ENCODE data around the gene KRTAP1-5. TPM values are rescaled to one million over a fixed set of nuclear protein-coding genes. Genes with fewer than 3 reads are reported as not detected.

Gene KRTAP1-5
- total and polyA plus RNA-seq, 8 donors, result not detected

- Histone ChIP-seq H3K4me3 (no peak overlapping the region), H3K4me1 (no peaks in the 10 kb centered on the region), H3K27ac (no peak overlapping the region), H3K36me3 (no peaks in the 10 kb centered on the region), H3K9me3 (no peaks in the 10 kb centered on the region), H3K27me3 (peaks cover 0 to 37% (median 0%) of the 10 kb centered on the region in 3 donors)
- intact Hi-C loops (cut with DNase I; ENCODE audit: low total_unique reads), result no loop called here
- WGBS, 5 donors, result 85 to 94% (median 88%) methylated on average over 3 of the region's 3 CpGs
- no peak for DNase-seq
- TF ChIP-seq CTCF (IDR thresholded peaks at IDR 0.05), result no peak
- TF ChIP-seq POLR2A (IDR thresholded peaks at IDR 0.05), result no peak
- TF ChIP-seq EP300 (IDR thresholded peaks at IDR 0.05), result no peak
Measured at GRCh38 chr17:40980117-40980516, 46.9 kb downstream of the KRTAP1-5 start.

- 75 to 88% (median 85%) methylated on average over 13 of the region's 13 CpGs for WGBS, 5 donors
- no peak overlapping the region for H3K27ac ChIP-seq
- H3K4me1 ChIP-seq, result no peaks in the 10 kb centered on the region
Measured at GRCh38 chr17:40978575-40979151, 48.3 kb downstream of the KRTAP1-5 start.

More at GRCh38 chr17:40978575-40979151, 48.3 kb downstream of the KRTAP1-5 start:
- H3K9me3 ChIP-seq, result no peaks in the 10 kb centered on the region
- no peak for TF ChIP-seq CTCF (IDR thresholded peaks at IDR 0.05)
- no peak for TF ChIP-seq POLR2AphosphoS5 (IDR thresholded peaks at IDR 0.05)
- no peak for TF ChIP-seq POLR2A (IDR thresholded peaks at IDR 0.05)
- TF ChIP-seq EP300 (IDR thresholded peaks at IDR 0.05), result no peak
- H3K36me3 ChIP-seq, result no peaks in the 10 kb centered on the region
- DNase-seq, result no peak
- H3K27me3 ChIP-seq, result peaks cover 0 to 30% (median 0%) of the 10 kb centered on the region in 3 donors
- no peak overlapping the region for H3K4me3 ChIP-seq
- intact Hi-C loops (cut with DNase I; ENCODE audit: low total_unique reads), result no loop called here

Small RNA genes within 50 kb of the gene (small RNA-seq; reads per million reads assigned to genes)
- gene KRTAP3-4P, result 0 reads per million in 4 donors

Other genes with a start within 250 kb of the KRTAP1-5 start
Only the 30 nearest of the 38 such genes appear.
- 10 to 100 TPM in 1 of 5 donors, 1 to 10 TPM in 3, under 1 TPM in 1; 0.58 to 25.4 (median 2.9) TPM for gene KRT10, start 204.6 kb downstream of the KRTAP1-5 start, total RNA-seq
- gene KRT10, start 204.6 kb downstream of the KRTAP1-5 start, polyA plus RNA-seq, result 10 to 100 TPM; 46.1 to 49.0 (median 47.7) TPM
- gene KRT12, start 160.0 kb downstream of the KRTAP1-5 start, total RNA-seq, result 10 to 100 TPM in 2 of 5 donors, 1 to 10 TPM in 1, not detected in 2; 1.1 to 57.6 (median 14.0) TPM
- under 1 TPM in 1 of 3 donors, not detected in 2; 0.61 TPM for gene KRT12, start 160.0 kb downstream of the KRTAP1-5 start, polyA plus RNA-seq
- gene KRT20, start 142.0 kb downstream of the KRTAP1-5 start, total RNA-seq, result 100 to 1,000 TPM in 2 of 5 donors, 10 to 100 TPM in 1, not detected in 2; 72.0 to 121 (median 101) TPM
- 100 to 1,000 TPM in 1 of 3 donors, 1 to 10 TPM in 2; 3.9 to 370 (median 4.4) TPM for gene KRT20, start 142.0 kb downstream of the KRTAP1-5 start, polyA plus RNA-seq
- gene KRT23, start 89.6 kb downstream of the KRTAP1-5 start, total RNA-seq, result not detected
- gene KRT23, start 89.6 kb downstream of the KRTAP1-5 start, polyA plus RNA-seq, result 1 to 10 TPM in 2 of 3 donors, not detected in 1; 1.1 to 2.6 TPM
- not detected for gene KRT39, start 60.3 kb downstream of the KRTAP1-5 start, total RNA-seq
- gene KRT39, start 60.3 kb downstream of the KRTAP1-5 start, polyA plus RNA-seq, result not detected
- not detected for gene KRT40, start 42.9 kb downstream of the KRTAP1-5 start, total RNA-seq
- gene KRT40, start 42.9 kb downstream of the KRTAP1-5 start, polyA plus RNA-seq, result under 1 TPM in 1 of 3 donors, not detected in 2; 0.10 TPM
- gene KRTAP3-3, start 33.0 kb downstream of the KRTAP1-5 start, total RNA-seq, result not detected
- gene KRTAP3-3, start 33.0 kb downstream of the KRTAP1-5 start, polyA plus RNA-seq, result not detected
- gene KRTAP3-2, start 27.3 kb downstream of the KRTAP1-5 start, total RNA-seq, result not detected
- gene KRTAP3-2, start 27.3 kb downstream of the KRTAP1-5 start, polyA plus RNA-seq, result not detected
- not detected for gene KRTAP3-1, start 18.1 kb downstream of the KRTAP1-5 start, total RNA-seq
- gene KRTAP3-1, start 18.1 kb downstream of the KRTAP1-5 start, polyA plus RNA-seq, result not detected
- not detected for gene KRTAP1-4, start 3.0 kb upstream of the KRTAP1-5 start, total RNA-seq
- not detected for gene KRTAP1-4, start 3.0 kb upstream of the KRTAP1-5 start, polyA plus RNA-seq
- not detected for gene KRTAP1-3, start 7.7 kb upstream of the KRTAP1-5 start, total RNA-seq
- not detected for gene KRTAP1-3, start 7.7 kb upstream of the KRTAP1-5 start, polyA plus RNA-seq
- gene KRTAP1-1, start 14.2 kb upstream of the KRTAP1-5 start, total RNA-seq, result not detected
- gene KRTAP1-1, start 14.2 kb upstream of the KRTAP1-5 start, polyA plus RNA-seq, result not detected
- not detected for gene KRTAP2-1, start 20.1 kb upstream of the KRTAP1-5 start, total RNA-seq
- gene KRTAP2-1, start 20.1 kb upstream of the KRTAP1-5 start, polyA plus RNA-seq, result not detected
- gene KRTAP2-2, start 28.0 kb upstream of the KRTAP1-5 start, total RNA-seq, result not detected
- gene KRTAP2-2, start 28.0 kb upstream of the KRTAP1-5 start, polyA plus RNA-seq, result not detected
- gene KRTAP2-3, start 32.9 kb upstream of the KRTAP1-5 start, total RNA-seq, result not detected
- gene KRTAP2-3, start 32.9 kb upstream of the KRTAP1-5 start, polyA plus RNA-seq, result not detected
- not detected for gene KRTAP2-4, start 38.7 kb upstream of the KRTAP1-5 start, total RNA-seq
- not detected for gene KRTAP2-4, start 38.7 kb upstream of the KRTAP1-5 start, polyA plus RNA-seq
- not detected for gene KRTAP4-7, start 56.9 kb upstream of the KRTAP1-5 start, total RNA-seq
- gene KRTAP4-7, start 56.9 kb upstream of the KRTAP1-5 start, polyA plus RNA-seq, result not detected
- not detected for gene KRTAP4-8, start 70.9 kb upstream of the KRTAP1-5 start, total RNA-seq
- gene KRTAP4-8, start 70.9 kb upstream of the KRTAP1-5 start, polyA plus RNA-seq, result not detected
- not detected for gene KRTAP4-16, start 75.0 kb upstream of the KRTAP1-5 start, total RNA-seq
- not detected for gene KRTAP4-16, start 75.0 kb upstream of the KRTAP1-5 start, polyA plus RNA-seq
- gene KRTAP4-9, start 78.2 kb upstream of the KRTAP1-5 start, total RNA-seq, result not detected
- gene KRTAP4-9, start 78.2 kb upstream of the KRTAP1-5 start, polyA plus RNA-seq, result not detected
- gene KRTAP4-11, start 91.2 kb upstream of the KRTAP1-5 start, total RNA-seq, result not detected
- not detected for gene KRTAP4-11, start 91.2 kb upstream of the KRTAP1-5 start, polyA plus RNA-seq
- gene KRTAP4-12, start 97.0 kb upstream of the KRTAP1-5 start, total RNA-seq, result not detected
- not detected for gene KRTAP4-12, start 97.0 kb upstream of the KRTAP1-5 start, polyA plus RNA-seq
- gene KRTAP4-6, start 113.3 kb upstream of the KRTAP1-5 start, total RNA-seq, result not detected
- not detected for gene KRTAP4-6, start 113.3 kb upstream of the KRTAP1-5 start, polyA plus RNA-seq
- gene KRTAP4-5, start 122.6 kb upstream of the KRTAP1-5 start, total RNA-seq, result not detected
- gene KRTAP4-5, start 122.6 kb upstream of the KRTAP1-5 start, polyA plus RNA-seq, result not detected
- not detected for gene KRTAP4-4, start 133.5 kb upstream of the KRTAP1-5 start, total RNA-seq
- not detected for gene KRTAP4-4, start 133.5 kb upstream of the KRTAP1-5 start, polyA plus RNA-seq
- not detected for gene KRTAP4-3, start 141.0 kb upstream of the KRTAP1-5 start, total RNA-seq
- gene KRTAP4-3, start 141.0 kb upstream of the KRTAP1-5 start, polyA plus RNA-seq, result not detected
- gene KRTAP4-2, start 151.0 kb upstream of the KRTAP1-5 start, total RNA-seq, result not detected
- gene KRTAP4-2, start 151.0 kb upstream of the KRTAP1-5 start, polyA plus RNA-seq, result not detected
- not detected for gene KRTAP4-1, start 157.7 kb upstream of the KRTAP1-5 start, total RNA-seq
- gene KRTAP4-1, start 157.7 kb upstream of the KRTAP1-5 start, polyA plus RNA-seq, result not detected
- gene KRTAP9-1, start 162.7 kb upstream of the KRTAP1-5 start, total RNA-seq, result not detected
- not detected for gene KRTAP9-1, start 162.7 kb upstream of the KRTAP1-5 start, polyA plus RNA-seq
- gene KRTAP9-2, start 199.4 kb upstream of the KRTAP1-5 start, total RNA-seq, result not detected
- gene KRTAP9-2, start 199.4 kb upstream of the KRTAP1-5 start, polyA plus RNA-seq, result not detected